Right renal cortex interstitium (tissue), 3 donors: ENCODE measurements around the gene MYCT1. TPM values are rescaled to one million over a fixed set of nuclear protein-coding genes. Genes with fewer than 3 reads are reported as not detected.
"Not testable (repeated sequence)": the region's sequence is repeated elsewhere in the genome, so short reads cannot be mapped to it uniquely, and the experiment has no call there.

Source experiments
- DNase-seq, 3 donors: peaks; one replicate each; pipeline ENCODE4 v3.0.0-alpha.2; 2013; ENCODE audit warnings: low read depth in 3 of 3, low spot score in 2 of 3
- polyA plus RNA-seq, 3 donors: library from polyadenylated mRNA; unstranded; fragments of 120-200 nt; gene quantifications; one replicate each; pipeline ENCODE4 v1.2.1, GENCODE V29; 2013; ENCODE audit not compliant: insufficient read length in 3 of 3

MYCT1 gene, protein sequence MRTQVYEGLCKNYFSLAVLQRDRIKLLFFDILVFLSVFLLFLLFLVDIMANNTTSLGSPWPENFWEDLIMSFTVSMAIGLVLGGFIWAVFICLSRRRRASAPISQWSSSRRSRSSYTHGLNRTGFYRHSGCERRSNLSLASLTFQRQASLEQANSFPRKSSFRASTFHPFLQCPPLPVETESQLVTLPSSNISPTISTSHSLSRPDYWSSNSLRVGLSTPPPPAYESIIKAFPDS
- polyA plus RNA-seq, result 10 to 100 TPM; 17.3 to 20.0 (median 19.0) TPM

- DNase-seq, result no peak
These were observed at the start of gene MYCT1 for GRCh38 chr6:152697634-152698033. TSS of gene MYCT1 (plus strand) at chr6:152697897. CDS start at chr6:152697903, 6 bp downstream.

DNA sequence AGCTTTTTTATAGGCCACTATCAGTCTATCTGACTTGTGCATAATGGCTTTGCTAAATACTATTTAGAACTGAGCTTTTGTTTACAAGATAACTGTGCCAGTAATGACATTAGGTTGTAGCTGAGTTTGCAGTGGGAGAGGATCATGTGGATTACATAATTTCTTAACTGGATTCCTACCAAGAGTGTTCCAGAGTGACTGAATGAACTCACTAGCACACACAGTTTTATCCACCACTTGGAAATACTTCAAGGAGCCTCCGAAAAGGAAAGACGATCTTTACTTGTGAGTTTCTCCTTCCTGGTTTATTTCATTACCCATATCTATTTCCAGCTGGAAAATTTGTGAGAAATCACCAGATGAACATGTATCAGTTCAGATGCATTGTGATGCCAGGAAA is 49.6 kb upstream of the MYCT1 start:
- DNase-seq, result no peak

DNA sequence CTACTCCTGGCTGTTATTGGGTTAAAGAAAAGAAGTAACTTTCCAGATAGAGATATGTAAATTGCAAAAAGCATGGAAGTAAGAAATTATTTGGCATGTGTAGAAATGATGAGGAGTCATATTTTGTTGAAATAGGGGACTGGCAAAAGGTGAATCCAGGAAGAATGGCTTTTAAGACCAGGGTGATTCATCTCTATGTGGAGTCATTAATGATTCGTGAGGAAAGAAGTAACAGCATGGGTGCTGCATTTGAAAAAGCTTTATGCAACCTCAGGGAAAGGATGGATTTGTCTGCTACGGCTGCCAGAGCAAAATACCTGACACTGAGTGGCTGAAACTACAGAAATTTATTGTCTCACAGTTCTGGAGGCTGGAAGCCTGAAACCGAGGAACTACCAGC is 45.7 kb upstream of the MYCT1 start:
- no peak for DNase-seq

GRCh38 chr6:152661776-152662175 is 35.9 kb upstream of the MYCT1 start:
- no peak for DNase-seq

DNA sequence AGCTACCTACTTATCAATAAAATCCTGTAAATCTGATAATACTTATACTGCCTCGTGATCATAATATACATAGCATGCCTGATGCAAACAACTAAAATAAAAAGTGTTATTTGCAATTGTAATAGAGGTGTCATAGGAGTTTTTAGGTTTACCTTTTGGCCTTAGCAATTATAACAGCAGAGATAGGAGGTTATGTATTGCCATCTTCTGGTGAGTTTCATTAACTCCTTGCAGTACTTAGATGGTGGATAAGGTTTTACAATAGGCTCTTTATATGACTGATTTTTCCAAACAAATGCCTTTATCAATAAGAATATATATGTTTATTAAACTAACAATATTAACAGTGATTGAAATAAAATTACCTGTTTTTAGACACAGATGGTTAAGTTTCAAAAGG is 27.8 kb upstream of the MYCT1 start:
- peak in 1 of 3 donors; percentile 1 for DNase-seq

DNA sequence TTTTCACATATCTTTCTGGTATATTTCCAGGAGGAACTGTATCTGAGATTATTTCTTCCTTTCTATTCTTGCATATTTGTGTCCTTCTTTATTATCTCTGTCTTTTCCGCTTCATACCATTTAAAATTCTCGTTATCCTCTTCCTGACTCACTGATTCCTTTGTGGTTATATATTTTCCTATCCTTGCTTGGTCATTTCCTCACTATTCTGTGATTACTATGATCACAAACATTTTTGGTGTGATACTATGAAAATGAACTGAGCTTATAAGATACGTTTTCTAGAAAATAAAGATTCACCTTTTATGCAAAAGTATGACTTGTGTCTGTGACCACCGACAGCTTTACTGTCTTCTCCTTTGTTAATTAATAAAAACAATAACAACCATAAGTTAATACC is 26.5 kb upstream of the MYCT1 start:
- no peak for DNase-seq

- DNase-seq, result no peak
These were observed 24.5 kb upstream of the MYCT1 start for GRCh38 chr6:152673236-152673635.

DNA sequence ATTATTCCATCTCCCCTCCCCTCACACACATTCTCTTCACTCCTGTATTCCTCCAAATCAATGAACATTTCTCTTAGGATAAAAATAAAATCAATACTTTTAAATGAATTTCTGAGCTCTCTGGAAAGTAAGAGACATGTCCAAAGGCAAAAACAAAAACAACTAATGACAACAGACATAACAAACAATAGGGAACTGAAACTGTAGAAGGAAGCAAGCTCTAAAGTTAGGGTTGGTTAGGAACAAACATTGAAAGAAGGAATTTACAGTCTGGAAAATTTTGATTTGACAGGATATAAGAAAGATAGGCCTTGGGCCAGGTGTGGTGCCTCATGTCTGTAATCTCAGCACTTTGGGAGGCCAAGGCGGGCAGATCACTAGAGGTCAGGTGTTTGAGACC is 17.5 kb upstream of the MYCT1 start:
- DNase-seq, result no peak

DNA sequence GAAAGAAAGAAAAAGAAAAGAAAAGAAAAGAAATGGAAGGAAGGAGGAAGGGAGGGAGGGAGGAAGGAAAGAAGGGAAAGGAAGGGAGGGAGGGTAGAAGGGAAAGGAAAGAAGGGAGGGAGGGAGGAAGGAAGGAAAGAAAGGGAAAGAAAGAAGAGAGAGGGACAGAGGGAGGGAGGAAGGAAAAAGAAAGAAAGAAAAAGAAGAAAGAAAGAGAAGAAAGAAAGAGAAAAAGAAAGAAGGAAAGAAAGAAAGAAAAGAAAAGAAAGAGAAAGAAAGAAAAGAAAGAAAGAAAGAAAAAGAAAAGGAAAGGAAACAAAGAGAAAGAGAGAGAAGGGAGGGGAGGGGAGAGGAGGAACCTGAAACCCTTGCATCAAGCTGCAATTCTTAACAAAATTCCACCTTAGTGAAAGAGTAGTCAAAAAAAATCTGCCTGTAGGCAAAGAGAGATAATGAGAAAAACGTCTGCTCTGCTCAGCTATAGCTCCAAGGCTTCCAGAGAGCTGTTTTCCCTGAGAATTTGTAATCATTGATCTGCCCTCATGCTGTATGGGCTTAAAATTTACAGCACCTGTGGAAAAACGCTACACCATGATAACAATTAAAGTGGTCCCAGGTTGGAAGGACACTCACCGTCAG is 16.7 kb upstream of the MYCT1 start:
- no peak for DNase-seq

- DNase-seq, result no peak
These were observed 15.6 kb upstream of the MYCT1 start for GRCh38 chr6:152682141-152682540.

DNA sequence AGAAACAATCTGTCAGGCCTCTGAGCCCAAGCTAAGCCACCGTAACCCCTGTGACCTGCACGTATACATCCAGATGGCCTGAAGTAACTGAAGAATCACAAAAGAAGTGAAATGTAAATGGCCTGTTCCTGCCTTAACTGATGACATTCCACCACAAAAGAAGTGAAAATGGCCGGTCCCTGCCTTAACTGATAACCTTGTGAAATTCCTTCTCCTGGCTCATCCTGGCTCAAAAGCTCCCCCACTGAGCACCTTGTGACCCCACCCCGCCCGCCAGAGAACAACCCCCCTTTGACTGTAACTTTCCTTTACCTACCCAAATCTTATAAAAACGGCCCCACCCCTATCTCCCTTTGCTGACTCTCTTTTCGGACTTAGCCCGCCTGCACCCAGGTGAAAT is 14.8 kb upstream of the MYCT1 start:
- DNase-seq, result not testable (repeated sequence)

GRCh38 chr6:152685819-152686218 is 11.9 kb upstream of the MYCT1 start:
- DNase-seq, result no peak

DNA sequence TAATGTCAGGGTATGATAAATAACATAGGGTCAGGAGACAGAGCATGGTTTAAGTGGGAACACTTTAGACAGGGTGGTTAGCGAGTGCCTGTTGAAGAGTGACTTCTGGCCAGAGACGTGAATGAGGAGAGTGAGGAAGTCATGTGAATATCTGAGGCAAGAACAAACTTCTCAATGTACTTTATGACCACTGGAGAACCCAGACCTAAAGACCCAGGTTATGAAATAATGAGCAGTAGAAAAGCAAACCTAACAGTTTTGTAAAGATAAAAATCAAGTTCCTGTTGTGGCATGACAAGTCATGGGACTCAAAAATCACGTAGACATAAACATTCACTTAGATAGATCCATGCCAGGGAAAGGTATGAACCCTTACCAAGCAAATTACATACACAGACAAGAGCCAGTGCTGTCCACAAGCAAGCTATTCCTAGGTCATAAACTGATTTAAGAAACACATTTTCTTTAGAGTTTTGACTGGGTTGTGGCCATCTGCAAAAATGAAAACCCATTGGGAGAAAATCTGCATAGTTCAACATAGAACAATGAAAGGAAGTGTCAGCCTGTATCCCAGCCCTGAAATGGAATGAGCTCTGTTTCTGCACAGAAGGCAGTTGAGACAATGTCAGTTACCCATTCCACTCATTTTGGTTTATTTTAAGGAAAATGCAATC is 2.2 kb upstream of the MYCT1 start:
- no peak for DNase-seq

DNA sequence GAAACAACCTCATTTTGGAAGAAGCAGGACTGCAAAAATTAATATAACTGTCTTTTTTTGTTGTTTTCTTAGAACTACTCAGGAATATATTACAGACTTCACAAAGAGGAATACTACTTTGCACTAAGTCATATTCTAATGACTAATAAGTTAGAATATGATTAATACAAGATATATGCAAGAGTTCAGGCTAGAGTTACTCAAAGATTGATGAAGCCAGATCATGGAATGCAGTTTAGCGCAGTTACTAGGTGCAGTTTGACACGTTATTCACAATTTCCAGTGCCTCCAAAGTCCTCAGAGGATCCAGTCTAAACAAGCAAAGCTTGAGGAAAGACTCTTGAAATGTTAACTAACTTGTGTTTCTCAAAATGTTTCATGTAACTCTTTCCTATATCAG is 1.2 kb upstream of the MYCT1 start:
- no peak for DNase-seq

- no peak for DNase-seq
These were observed 995 bp downstream of the MYCT1 start for GRCh38 chr6:152698692-152699091.

- DNase-seq, result no peak
These were observed 2.7 kb downstream of the MYCT1 start for GRCh38 chr6:152700427-152700826.

GRCh38 chr6:152701081-152701862 is 3.6 kb downstream of the MYCT1 start:
- no peak for DNase-seq

DNA sequence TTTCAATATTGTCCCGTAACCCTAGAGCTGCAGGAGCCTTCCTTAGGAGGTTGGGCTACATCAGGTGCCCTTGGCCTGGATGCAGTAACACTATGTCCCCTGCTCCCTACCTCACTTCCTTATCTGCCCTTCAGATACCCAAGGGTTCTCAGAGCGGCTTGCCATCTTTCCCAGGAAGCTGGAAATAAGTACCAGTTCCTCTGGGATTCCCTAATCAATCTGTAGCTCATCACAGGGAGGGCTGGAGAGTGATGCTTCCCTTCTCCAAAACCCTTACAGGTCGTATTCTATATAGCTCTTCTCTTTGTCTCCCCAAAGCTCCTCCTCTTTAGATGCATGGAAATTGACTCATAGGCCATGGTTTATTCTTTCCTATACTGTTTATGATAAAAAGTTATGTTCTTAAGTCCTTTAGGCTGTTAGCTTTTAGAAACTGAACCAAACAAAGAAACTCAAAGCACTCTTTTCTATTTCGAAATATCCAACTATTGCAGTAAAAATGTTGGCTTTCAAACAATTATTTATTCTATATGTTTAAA is 4.2 kb downstream of the MYCT1 start:
- DNase-seq, result no peak

DNA sequence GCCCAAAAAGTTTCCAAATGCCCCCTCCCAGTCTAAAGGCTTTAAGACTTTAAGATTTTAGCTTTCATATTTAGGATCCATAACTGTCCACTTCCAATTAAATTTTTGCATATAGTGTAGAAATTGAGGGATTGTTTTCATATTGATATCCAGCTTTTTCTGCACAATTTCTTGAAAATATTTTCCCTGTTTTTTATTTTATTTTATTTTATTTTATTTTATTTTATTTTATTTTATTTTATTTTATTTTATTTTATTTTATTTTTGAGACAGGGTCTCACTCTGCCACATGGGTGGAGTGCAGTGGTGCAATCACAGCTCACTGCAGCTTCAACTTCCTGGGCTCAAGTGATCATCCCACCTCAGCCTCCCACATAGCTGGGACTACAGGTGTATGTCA is 6.1 kb downstream of the MYCT1 start:
- not testable (repeated sequence) for DNase-seq

GRCh38 chr6:152705327-152705726 is 7.6 kb downstream of the MYCT1 start:
- no peak for DNase-seq

DNA sequence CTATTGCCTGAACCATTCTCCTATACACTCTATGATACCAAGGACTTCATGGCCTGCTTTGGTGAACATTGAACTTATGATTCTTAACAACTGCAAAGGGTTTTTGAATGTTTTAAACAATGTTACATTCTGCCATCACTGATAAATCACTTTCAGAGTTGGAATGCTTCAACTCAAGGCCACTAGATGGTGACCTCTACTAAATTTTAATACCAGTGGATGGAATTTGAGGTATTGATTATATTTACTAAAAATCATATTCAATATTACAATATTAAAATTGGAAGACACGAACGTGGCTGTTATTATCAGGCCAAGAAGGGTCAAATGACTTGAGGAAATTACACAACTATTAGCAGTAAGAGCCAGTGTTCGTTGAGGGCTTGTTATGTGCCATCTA is 18.6 kb downstream of the MYCT1 start:
- DNase-seq, result no peak
